ENCODE data around the gene TAF9. TPM values are rescaled to one million over a fixed set of nuclear protein-coding genes. Genes with fewer than 3 reads are reported as not detected.
A peak's percentile ranks its signal among the peaks of the same experiment; 100 is the strongest.
"Not testable (repeated sequence)": the region's sequence is repeated elsewhere in the genome, so short reads cannot be mapped to it uniquely, and the experiment has no call there.

Gene TAF9
- total RNA-seq, 1 donor from 2014 or later: 32.2 TPM

GRCh38 chr5:69334793-69335268, 34.5 kb downstream of the TAF9 start:
- H3K36me3 ChIP-seq: no peaks in the 10 kb centered on the region
- H3K9me3 ChIP-seq (replicated peaks): no peaks in the 10 kb centered on the region
- peak overlapping the region; percentile 58 for H3K27ac ChIP-seq (replicated peaks)
- no peaks in the 10 kb centered on the region for H3K27me3 ChIP-seq (ENCODE audit: low read depth)
- intact Hi-C loops (cut with micrococcal nuclease): no loop called here
- TF ChIP-seq CTCF (IDR thresholded peaks at IDR 0.05; ENCODE audit: borderline replicate concordance): peak; percentile 86
- peak; percentile 88 for DNase-seq
- peaks cover 24% of the 10 kb centered on the region for H3K4me1 ChIP-seq
- peak overlapping the region; percentile 38 for H3K4me3 ChIP-seq

GRCh38 chr5:69333668-69334315, 35.5 kb downstream of the TAF9 start:
- H3K9me3 ChIP-seq (replicated peaks); H3K36me3 ChIP-seq; intact Hi-C loops (cut with micrococcal nuclease); H3K27me3 ChIP-seq (ENCODE audit: low read depth); DNase-seq; H3K4me3 ChIP-seq: not testable (repeated sequence)
- peak overlapping the region; percentile 58 for H3K27ac ChIP-seq (replicated peaks)
- H3K4me1 ChIP-seq: peaks cover 24% of the 10 kb centered on the region

GRCh38 chr5:69331528-69332445, 37.5 kb downstream of the TAF9 start:
- intact Hi-C loops (cut with micrococcal nuclease): no loop called here
- H3K27ac ChIP-seq (replicated peaks): peak overlapping the region; percentile 78
- no peak for TF ChIP-seq CTCF (IDR thresholded peaks at IDR 0.05; ENCODE audit: borderline replicate concordance)

GRCh38 chr5:69329905-69330489, 39.3 kb downstream of the TAF9 start:
- TF ChIP-seq CTCF (IDR thresholded peaks at IDR 0.05; ENCODE audit: borderline replicate concordance): no peak
- intact Hi-C loops (cut with micrococcal nuclease): no loop called here
- H3K9me3 ChIP-seq (replicated peaks): no peaks in the 10 kb centered on the region
- no peak overlapping the region for H3K27ac ChIP-seq (replicated peaks)
- no peak for DNase-seq
- H3K27me3 ChIP-seq (ENCODE audit: low read depth): no peaks in the 10 kb centered on the region
- peaks cover 24% of the 10 kb centered on the region for H3K4me1 ChIP-seq
- no peak overlapping the region for H3K4me3 ChIP-seq
- no peaks in the 10 kb centered on the region for H3K36me3 ChIP-seq

More at GRCh38 chr5:69331528-69332445, 37.5 kb downstream of the TAF9 start:
- no peaks in the 10 kb centered on the region for H3K9me3 ChIP-seq (replicated peaks)
- no peaks in the 10 kb centered on the region for H3K27me3 ChIP-seq (ENCODE audit: low read depth)
- H3K36me3 ChIP-seq: no peaks in the 10 kb centered on the region
- DNase-seq: no peak
- H3K4me1 ChIP-seq: peaks cover 24% of the 10 kb centered on the region
- H3K4me3 ChIP-seq: peak overlapping the region; percentile 75

- peaks cover under 1% of the 10 kb centered on the region for H3K4me1 ChIP-seq
- peaks cover 6% of the 10 kb centered on the region for H3K36me3 ChIP-seq
- no peak overlapping the region for H3K4me3 ChIP-seq
- no peak for DNase-seq
- H3K27ac ChIP-seq (replicated peaks): no peak overlapping the region
- H3K9me3 ChIP-seq (replicated peaks): no peaks in the 10 kb centered on the region
- H3K27me3 ChIP-seq (ENCODE audit: low read depth): no peaks in the 10 kb centered on the region
- TF ChIP-seq CTCF (IDR thresholded peaks at IDR 0.05; ENCODE audit: borderline replicate concordance): no peak
- intact Hi-C loops (cut with micrococcal nuclease): no loop called here
Measured at GRCh38 chr5:69326365-69326764, 43.0 kb downstream of the TAF9 start.
